GM10266 (cell line): ENCODE measurements around the gene METAP1.

Experiments used
- DNase-seq: peaks from one replicate; pipeline ENCODE4 v3.0.0; 2012; ENCODE audit errors: extremely low spot score
- TF ChIP-seq, protein P1 (sequence below): IDR thresholded peaks from 2 replicates; pipeline ENCODE4 v1.5.1; 2012; ENCODE audit warnings: mild to moderate bottlenecking, low read depth; ENCODE audit not compliant: control insufficient read depth, insufficient read depth; ENCODE audit errors: missing control alignments

The METAP1 gene

DNA sequence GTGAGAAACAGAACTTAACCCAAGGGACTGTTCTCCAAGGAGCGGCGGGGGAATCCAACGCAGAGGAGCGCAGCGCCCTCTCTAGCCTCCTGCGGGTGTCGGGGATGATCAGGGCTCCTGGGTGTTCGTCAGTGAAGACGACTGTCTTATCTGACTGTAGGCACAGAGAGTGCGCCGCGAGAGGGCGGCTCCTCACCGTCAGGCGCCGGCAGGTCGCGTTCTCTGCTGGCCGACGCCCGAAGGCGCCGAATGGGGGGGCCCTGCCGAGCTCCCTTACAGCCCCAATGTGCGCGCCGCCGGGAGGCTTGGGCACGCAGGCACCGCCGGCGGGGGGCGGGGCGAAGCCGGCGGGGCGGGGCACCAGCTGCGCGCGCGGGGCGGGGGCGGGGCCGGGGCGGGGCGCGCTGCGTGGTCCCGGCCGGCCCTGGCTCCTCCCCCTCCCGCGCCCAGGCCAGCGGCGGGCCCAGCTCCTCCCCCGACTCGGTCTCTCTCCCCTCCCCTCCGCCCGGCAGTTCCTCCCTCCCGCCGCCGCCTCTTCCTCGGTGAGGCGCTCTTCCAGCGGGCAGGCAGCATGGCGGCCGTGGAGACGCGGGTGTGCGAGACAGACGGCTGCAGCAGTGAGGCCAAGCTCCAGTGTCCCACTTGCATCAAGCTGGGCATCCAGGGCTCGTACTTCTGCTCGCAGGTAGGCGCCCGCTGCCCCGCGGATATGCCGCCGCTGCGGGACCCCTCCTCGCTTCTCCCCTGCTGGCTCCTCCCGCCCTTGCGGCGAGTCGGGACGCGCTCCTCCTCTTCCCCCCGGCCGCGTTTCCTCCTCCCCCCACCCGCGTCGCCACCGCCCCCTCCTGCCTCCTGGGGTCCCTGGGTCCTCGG is at the start of gene METAP1:
Gene METAP1, plus strand, starts transcription at position 539 of the 873 bp plus-strand sequence. Its CDS starts 33 bp downstream, at position 572.
- TF ChIP-seq, protein P1, sequence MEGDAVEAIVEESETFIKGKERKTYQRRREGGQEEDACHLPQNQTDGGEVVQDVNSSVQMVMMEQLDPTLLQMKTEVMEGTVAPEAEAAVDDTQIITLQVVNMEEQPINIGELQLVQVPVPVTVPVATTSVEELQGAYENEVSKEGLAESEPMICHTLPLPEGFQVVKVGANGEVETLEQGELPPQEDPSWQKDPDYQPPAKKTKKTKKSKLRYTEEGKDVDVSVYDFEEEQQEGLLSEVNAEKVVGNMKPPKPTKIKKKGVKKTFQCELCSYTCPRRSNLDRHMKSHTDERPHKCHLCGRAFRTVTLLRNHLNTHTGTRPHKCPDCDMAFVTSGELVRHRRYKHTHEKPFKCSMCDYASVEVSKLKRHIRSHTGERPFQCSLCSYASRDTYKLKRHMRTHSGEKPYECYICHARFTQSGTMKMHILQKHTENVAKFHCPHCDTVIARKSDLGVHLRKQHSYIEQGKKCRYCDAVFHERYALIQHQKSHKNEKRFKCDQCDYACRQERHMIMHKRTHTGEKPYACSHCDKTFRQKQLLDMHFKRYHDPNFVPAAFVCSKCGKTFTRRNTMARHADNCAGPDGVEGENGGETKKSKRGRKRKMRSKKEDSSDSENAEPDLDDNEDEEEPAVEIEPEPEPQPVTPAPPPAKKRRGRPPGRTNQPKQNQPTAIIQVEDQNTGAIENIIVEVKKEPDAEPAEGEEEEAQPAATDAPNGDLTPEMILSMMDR, result peak; percentile 84

DNA sequence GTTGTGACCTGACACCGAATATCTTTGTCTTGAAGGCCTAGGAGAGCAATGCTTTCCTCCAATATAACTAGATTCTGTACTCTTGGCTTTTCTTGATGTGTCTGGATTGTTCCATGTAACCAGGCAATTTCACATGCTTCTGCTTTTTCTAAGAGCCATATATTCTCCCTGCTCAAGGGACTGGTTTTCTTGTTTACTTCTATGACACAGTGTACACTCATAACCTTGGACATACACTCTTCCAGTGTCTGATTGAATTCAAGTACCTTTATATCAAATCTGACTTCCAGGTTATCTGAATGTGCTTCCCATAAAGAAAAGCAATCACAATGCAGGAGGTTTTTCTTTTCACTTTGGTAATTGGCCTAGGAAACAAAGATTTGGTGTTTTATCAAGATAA is 49.2 kb upstream of the METAP1 start:
- TF ChIP-seq, protein P1, result no peak
- no peak for DNase-seq

More for the DNA sequence above, at the start of gene METAP1:
- DNase-seq, result peak; percentile 99

DNA sequence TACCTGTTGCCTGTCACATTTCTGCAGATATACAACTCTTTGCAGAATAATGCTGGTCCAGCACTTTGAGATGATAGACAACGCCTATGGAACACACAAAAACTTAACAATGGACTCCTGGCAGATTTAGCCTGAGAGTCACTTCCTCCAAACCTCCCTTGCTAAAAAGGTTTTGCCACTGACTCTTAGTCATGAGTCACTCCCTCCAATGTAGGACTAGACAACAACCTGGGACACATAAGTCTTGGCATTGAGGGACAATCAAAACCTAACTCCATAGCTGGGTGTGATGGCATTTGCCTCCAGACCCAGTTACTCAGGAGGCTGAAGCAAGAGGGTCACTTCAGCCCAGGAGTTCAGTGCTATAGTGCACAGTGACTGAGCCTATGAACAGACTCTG is 44.6 kb upstream of the METAP1 start:
- DNase-seq, result no peak
- TF ChIP-seq, protein P1, result no peak

DNA sequence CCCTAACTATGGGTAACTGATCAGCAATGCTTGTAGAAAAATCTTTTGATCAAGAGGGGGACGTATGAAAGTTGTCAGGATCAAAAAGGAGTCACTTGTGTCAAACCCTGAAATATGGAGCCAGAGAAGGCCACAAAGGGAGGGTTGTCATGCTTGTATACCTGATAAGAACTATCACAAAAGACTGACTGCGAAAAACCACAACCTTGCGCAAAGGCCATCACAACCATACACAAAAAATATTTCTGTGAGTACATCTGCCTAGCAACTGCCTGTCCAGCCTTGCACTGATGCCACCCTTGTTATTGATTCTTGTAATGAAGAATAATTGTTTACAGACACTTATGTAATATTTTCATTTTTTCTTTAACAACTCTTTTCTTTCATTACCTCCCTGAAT is 43.8 kb upstream of the METAP1 start:
- DNase-seq, result no peak
- TF ChIP-seq, protein P1, result no peak

DNA sequence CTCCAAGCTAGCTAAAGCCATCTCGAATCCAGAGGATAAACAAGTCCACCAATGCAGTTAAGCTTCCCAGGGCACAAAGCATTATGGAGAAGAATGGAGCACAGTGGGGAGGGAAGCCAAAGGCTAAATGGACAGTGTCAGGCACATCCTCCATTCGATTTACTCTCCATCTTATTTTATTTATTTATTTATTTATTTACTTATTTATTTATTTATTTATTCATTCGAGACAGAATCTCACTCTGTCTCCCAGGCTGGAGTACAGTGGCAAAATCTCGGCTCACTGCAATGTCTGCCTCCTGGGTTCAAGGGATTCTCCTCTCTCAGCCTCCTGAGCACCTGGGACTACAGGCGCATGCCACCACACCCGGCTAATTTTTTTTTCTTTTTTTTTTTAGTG is 40.3 kb upstream of the METAP1 start:
- TF ChIP-seq, protein P1, result no peak
- DNase-seq, result no peak

DNA sequence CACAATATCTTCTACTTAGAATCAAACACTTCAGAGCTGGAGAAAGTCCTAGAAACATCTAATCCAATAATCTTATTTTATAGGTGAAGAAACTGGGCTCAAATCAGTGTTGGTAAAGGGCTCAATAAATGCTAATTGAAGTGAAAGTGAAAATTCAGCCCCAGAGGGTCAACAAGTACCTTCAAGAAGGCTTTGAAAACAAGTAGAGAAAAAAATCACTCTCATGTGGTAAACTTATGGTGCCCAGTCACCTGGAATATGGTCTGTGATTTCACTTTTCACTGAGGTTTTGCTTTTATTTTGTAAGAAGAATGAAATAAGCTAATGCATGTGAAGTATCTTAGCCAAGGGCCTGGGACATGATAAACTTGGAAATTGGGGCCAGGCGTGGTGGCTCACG is 37.5 kb upstream of the METAP1 start:
- TF ChIP-seq, protein P1, result no peak
- no peak for DNase-seq

DNA sequence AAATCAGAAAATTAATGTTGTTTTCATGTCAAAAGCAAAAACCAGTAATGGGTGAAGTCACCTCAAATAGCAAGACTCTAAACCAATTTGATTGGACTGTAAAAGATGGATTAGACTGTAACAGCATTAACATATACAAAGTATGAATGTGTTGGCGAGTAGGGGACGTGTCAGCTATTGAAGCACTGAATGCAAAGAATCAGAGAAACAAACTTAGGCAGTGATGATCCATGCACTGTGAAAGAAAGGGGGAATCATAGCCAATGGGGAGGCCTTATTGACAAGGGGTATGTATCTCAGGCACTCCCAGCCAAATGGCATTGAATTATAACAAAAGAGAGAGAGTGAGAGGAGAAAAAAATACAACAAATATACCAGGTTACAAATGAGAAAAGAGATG is 36.1 kb upstream of the METAP1 start:
- no peak for DNase-seq
- TF ChIP-seq, protein P1, result no peak
